OCI-LY7 (cell line): ENCODE measurements around the gene SLC41A1.

Source experiments
- CTCF ChIP-seq: fragments of 200-600 bp; sonication (generic); conservative IDR thresholded peaks from 2 replicates; pipeline ENCODE4 v1.5.1; 2014; ENCODE audit warnings: mild to moderate bottlenecking, antibody characterized with exemption, low read length, moderate library complexity, mixed read lengths
- EZH2phosphoT487 ChIP-seq: fragments of 200-600 bp; sonication (generic); IDR thresholded peaks from 2 replicates; pipeline ENCODE4 v1.6.1; 2018; ENCODE audit warnings: low read depth, borderline replicate concordance, mild to moderate bottlenecking, mixed run types, antibody characterized with exemption, low read length, moderate library complexity, mixed read lengths

GRCh38 chr1:205786601-205787000 lies 26.4 kb downstream of the SLC41A1 start:
- no peak for TF ChIP-seq CTCF
- TF ChIP-seq EZH2phosphoT487 = no peak
